ENCODE results near the gene TCEAL4. TPM values are rescaled to one million over a fixed set of nuclear protein-coding genes. Genes with fewer than 3 reads are reported as not detected.

Gene TCEAL4
- total RNA-seq, 2 donors from 2014 or later = 75.3 to 78.0 TPM

DNA sequence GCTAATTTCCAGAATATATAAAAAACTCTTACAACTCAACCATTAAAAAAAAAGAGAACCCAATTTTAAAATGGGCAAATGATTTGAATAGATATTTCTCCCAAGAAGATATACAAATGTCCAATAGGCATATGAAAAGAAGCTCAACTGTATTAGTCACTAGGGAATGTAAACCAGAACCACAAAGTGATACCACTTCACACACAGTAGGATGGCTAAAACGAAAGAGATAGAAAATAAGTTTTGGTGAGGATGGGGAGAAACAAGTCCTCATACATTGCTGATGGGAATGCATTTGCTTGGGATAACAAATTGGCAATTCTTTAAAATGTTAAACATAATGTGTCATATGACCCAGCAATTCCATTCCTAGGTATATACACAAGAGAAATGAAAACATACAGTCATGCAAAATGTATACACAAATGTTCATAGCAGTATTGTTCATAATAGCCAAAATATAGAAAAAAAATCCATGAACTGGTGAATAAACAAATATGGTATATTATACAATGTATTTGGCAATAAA, 28.1 kb downstream of the TCEAL4 start:
- Histone ChIP-seq H3K36me3 (no peaks in the 10 kb centered on the region), H3K9me3 (no peaks in the 10 kb centered on the region), H3K27ac (no peak overlapping the region), H3K4me1 (no peaks in the 10 kb centered on the region), H3K4me3 (no peak overlapping the region), H3K27me3 (no peaks in the 10 kb centered on the region)
- no peak for DNase-seq (ENCODE audit: low spot score)
- TF ChIP-seq, protein P1, sequence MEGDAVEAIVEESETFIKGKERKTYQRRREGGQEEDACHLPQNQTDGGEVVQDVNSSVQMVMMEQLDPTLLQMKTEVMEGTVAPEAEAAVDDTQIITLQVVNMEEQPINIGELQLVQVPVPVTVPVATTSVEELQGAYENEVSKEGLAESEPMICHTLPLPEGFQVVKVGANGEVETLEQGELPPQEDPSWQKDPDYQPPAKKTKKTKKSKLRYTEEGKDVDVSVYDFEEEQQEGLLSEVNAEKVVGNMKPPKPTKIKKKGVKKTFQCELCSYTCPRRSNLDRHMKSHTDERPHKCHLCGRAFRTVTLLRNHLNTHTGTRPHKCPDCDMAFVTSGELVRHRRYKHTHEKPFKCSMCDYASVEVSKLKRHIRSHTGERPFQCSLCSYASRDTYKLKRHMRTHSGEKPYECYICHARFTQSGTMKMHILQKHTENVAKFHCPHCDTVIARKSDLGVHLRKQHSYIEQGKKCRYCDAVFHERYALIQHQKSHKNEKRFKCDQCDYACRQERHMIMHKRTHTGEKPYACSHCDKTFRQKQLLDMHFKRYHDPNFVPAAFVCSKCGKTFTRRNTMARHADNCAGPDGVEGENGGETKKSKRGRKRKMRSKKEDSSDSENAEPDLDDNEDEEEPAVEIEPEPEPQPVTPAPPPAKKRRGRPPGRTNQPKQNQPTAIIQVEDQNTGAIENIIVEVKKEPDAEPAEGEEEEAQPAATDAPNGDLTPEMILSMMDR (IDR thresholded peaks at IDR 0.05) = no peak

DNA sequence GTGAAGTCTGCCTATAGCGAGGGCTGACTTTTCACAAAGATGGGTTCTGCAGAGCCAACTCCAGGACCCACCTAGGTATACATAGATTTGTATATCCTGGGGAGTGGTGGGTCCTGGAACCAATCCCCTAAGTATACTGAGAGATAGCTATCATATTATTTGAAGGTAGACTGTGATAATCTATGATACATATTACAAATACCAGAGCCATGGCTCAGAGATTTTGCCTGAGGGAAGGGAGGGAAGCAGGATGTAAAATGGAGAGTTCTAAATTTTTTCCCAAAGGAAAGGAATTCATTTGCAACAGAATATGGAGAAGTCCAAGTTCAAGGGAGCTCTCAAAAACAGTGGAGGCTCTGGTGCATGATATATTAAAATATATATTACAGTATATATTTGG, 29.7 kb downstream of the TCEAL4 start:
- H3K36me3 ChIP-seq = no peaks in the 10 kb centered on the region
- H3K9me3 ChIP-seq = no peaks in the 10 kb centered on the region
- TF ChIP-seq, protein P1 (IDR thresholded peaks at IDR 0.05) = no peak
- no peaks in the 10 kb centered on the region for H3K4me1 ChIP-seq
- DNase-seq (ENCODE audit: low spot score) = no peak
- H3K27me3 ChIP-seq = no peaks in the 10 kb centered on the region
- no peak overlapping the region for H3K27ac ChIP-seq
- no peak overlapping the region for H3K4me3 ChIP-seq

DNA sequence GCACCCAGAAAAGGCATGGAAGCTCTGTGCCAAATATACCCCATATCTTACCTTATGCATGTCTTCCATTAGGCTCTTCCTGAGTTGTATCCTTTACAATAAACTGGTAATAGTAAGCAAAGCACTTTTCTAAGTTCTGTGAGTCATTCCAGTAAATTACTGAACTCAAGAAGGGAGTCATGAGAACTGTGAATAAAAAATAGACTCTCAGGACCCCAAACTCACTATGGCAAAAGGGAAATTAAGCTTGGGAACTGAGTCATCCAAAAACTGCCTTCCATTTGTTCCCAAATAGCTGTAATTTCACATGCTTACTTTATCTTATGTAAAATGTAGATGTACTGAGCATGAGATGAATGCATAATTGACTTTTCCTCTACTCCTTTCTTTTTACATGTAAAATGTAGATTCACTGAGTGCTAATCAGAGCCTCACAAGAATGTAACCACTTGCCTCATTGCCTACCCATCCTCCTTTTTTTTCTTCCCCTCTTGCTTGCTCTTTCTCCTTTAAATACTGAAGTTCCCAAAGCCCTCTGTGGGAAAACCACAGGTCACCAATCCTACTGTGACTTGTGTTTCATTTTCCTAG, 30.6 kb downstream of the TCEAL4 start:
- Histone ChIP-seq H3K27ac (no peak overlapping the region), H3K36me3 (no peaks in the 10 kb centered on the region), H3K4me3 (no peak overlapping the region), H3K9me3 (no peaks in the 10 kb centered on the region), H3K27me3 (no peaks in the 10 kb centered on the region), H3K4me1 (no peaks in the 10 kb centered on the region)
- TF ChIP-seq, protein P1 (IDR thresholded peaks at IDR 0.05) = no peak
- no peak for DNase-seq (ENCODE audit: low spot score)

DNA sequence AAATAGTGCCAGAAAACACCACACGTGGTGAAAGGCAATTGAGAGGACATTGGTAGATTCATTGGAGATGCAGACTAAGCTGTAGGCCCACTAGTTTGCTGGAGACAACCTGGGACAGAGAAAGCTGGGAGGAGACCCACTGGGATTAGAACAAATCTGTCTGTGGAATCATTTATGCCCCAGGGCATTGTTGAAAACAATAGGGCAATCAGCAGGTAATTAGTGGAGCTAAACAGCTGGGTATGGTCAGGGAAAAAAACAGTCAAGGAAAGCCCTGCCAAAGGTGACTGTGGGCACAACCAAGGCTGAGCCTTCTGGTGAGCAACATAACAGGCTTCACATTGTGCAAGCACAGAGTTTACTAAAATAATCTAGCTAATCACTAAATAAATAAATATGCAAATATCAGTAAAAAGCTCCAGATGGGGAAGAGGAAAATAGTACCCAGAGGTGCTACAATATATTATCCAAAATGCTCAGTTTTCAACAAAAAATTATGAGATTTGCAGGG, 31.4 kb downstream of the TCEAL4 start:
- H3K4me3 ChIP-seq = no peak overlapping the region
- no peak overlapping the region for H3K27ac ChIP-seq
- TF ChIP-seq, protein P1 (IDR thresholded peaks at IDR 0.05) = no peak
- H3K36me3 ChIP-seq = no peaks in the 10 kb centered on the region
- H3K4me1 ChIP-seq = no peaks in the 10 kb centered on the region
- no peak for DNase-seq (ENCODE audit: low spot score)
- H3K9me3 ChIP-seq = no peaks in the 10 kb centered on the region
- H3K27me3 ChIP-seq = no peaks in the 10 kb centered on the region

DNA sequence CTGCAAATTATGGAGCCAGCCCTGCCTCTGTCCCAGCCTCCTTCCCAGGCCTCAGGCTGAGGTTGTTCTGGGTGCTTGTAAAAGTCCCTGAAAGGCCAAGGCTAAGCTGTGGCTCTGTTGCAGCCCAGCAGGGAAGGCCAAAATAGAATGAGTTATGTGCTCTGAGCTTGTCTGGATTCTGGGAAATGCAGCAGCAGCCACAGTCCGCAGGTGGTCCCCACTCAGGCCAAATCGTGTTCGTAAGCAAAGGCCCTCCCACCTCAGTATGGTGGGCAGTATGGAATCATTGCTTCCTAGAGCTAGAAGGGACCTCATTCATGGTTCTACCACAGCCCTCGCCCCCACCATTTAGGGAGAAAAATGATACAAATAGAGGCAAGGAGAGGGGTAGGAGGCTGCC, 38.8 kb downstream of the TCEAL4 start:
- H3K27ac ChIP-seq = no peak overlapping the region
- no peaks in the 10 kb centered on the region for H3K36me3 ChIP-seq
- H3K27me3 ChIP-seq = no peaks in the 10 kb centered on the region
- TF ChIP-seq, protein P1 (IDR thresholded peaks at IDR 0.05) = no peak
- no peak for DNase-seq (ENCODE audit: low spot score)
- no peak overlapping the region for H3K4me3 ChIP-seq
- no peaks in the 10 kb centered on the region for H3K9me3 ChIP-seq
- no peaks in the 10 kb centered on the region for H3K4me1 ChIP-seq

DNA sequence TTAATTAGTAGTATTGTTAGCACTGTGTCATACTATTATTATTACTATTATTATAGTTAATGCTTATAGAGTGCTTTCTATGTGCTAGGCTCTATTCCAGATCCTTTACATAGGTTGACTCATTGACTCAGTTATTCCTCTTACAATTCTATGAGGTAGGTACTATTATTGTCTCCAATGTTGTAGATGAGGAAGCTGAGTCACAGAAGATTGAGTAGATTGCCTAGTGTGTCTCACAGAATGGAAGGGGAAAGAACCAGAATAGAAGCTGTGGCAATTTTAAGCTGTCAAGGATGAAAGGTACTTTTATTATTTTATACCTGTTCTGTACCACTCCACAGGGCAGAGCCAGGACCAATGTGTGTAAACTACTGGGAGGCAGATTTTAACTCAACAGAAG, 41.5 kb downstream of the TCEAL4 start:
- H3K36me3 ChIP-seq = no peaks in the 10 kb centered on the region
- H3K4me1 ChIP-seq = no peaks in the 10 kb centered on the region
- H3K27ac ChIP-seq = no peak overlapping the region
- TF ChIP-seq, protein P1 (IDR thresholded peaks at IDR 0.05) = no peak
- no peak for DNase-seq (ENCODE audit: low spot score)
- H3K4me3 ChIP-seq = no peak overlapping the region
- H3K9me3 ChIP-seq = no peaks in the 10 kb centered on the region
- no peaks in the 10 kb centered on the region for H3K27me3 ChIP-seq

Data from right atrium auricular region (tissue), 2 donors.